IPS-NIHi11 (cell line): ENCODE results near the gene COX10.
"Not testable (repeated sequence)": the region's sequence is repeated elsewhere in the genome, so short reads cannot be mapped to it uniquely, and the experiment has no call there.

ENCODE experiments used
- DNase-seq: peaks from one replicate; pipeline ENCODE4 v3.0.0; 2012; ENCODE audit warnings: mixed read lengths, low spot score

The COX10 gene

DNA sequence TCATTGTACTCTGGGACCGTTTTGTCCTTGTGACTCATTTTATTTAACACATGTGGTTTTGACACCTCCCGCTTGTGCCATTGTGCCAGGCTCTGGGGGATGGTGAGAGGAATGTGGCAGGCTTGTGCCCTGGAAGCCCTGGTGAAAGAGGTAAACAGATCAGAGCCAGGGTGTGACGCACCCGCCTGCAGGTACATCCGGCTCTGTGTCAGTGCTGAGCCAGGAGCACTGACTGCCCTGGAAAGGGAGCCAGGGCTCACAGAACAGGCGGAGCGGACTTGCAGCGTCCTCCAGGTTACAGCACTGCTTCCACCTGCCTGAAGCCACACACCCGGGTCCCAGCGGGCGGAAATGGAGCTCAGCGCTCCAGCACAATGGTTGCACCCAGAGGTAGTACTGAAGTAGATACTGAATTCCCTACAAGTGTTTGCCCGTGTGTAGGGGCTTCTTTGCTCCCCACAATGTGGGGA, 136.7 kb downstream of the COX10 start:
- no peak for DNase-seq

DNA sequence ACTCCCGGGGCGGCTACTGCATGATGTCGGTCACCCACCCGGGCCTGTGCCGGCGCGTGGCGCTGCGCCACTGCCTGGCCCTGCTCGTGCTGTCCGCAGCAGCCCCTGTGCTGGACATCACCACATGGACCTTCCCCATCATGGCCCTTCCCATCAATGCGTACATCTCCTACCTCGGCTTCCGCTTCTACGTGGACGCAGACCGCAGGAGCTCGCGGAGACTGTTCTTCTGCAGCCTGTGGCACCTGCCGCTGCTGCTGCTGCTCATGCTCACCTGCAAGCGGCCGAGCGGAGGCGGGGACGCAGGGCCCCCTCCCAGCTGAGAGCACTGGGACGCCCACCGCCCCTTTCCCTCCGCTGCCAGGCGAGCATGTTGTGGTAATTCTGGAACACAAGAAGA, 137.6 kb downstream of the COX10 start:
- no peak for DNase-seq

GRCh38 chr17:14207791-14208190, 138.5 kb downstream of the COX10 start:
- DNase-seq: no peak

DNA sequence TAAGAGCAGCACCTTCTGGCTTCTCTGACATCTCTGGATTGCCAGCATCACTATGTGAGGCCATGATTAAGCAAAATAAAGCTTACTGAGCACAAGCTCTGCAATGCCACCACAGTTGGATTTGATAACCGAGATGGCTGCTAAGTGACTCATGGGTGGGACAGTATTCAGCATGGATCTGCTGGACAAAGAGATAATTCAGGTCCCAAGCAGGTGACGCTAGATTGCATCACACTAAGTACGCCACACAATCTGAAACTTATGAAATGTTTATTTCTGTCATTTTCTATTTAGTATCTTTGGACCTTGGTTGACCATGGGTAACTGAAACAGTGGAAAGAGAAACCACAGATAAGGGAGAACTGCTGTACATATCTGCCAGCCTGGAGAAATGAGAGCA, 139.9 kb downstream of the COX10 start:
- DNase-seq: no peak

- no peak for DNase-seq
Measured at GRCh38 chr17:14211246-14211645, 141.9 kb downstream of the COX10 start.

- DNase-seq: peak; percentile 47
Measured at GRCh38 chr17:14211801-14212200, 142.5 kb downstream of the COX10 start.

- no peak for DNase-seq
Measured at GRCh38 chr17:14212401-14212800, 143.1 kb downstream of the COX10 start.

DNA sequence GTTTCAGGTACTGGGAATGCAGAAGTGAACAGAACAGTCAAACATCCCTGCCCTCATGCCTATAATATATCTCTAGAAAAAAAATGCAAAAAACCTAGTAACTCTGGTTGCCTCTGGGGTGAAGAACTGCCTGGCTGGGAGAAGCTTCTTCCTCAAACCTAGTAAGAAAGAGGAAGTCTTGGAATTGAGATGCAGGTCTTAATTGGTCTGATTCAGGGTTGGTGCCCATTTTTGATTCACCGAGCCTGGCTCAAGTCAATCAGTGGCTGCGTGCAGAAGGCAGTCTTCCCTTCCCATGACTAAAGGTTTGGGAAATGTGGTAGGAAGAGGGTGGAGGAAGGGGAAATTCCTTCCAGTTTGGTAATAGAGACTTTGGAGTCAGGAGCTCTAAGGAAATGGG, 145.0 kb downstream of the COX10 start:
- DNase-seq: no peak

GRCh38 chr17:14222611-14223010, 153.3 kb downstream of the COX10 start:
- DNase-seq: no peak

DNA sequence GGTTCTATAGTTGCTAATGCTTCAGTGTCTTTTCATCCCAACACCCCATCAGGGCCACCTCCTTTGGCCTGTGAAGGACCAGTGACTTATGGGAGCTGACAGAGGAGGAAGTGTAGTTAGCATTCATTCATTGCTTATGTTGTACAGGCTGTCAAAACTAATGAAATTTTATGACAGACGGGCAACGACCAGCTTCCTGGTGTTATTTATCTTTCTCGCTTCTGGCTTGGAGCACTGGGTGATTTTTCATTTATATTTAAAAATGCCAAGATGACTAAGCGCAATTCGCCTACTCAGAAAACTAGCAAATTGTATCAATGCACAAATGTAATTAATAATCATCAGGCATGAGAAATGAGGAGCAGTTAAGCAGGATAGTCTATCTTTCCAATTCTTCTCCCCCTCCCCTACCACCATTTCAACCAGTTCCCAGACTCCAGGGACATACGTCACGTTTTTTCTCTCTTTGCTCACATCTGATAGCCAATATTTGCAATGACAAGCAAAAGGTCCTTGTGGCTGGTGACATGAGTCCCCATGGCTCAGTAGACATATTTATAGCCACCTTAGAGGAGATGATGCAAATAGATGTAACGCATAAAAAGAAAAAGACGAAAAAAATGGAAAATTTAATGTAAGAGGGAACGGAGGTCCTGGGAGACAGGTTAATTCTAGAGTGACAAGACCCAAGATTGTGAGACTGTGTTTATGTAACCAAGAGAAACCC, 156.1 kb downstream of the COX10 start:
- DNase-seq: no peak

DNA sequence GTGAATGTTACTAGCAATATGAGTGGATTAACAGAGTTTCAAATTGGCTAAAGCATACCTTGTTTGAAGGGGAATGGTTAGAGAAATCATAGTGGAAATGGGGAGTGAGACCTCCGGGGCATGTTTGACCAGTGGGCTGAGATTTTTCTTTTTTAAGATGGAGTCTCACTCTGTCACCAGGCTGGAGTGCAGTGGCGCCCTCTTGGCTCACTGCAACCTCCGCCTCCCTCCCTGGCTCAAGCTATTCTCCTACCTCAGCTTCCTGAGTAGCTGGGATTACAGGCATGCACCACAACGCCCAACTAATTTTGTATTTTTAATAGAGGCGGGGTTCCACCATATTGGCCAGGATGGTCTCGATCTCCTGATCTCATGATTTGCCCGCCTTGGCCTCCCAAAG, 157.7 kb downstream of the COX10 start:
- DNase-seq: no peak

GRCh38 chr17:14228903-14229302, 159.6 kb downstream of the COX10 start:
- no peak for DNase-seq

GRCh38 chr17:14231187-14231586, 161.9 kb downstream of the COX10 start:
- not testable (repeated sequence) for DNase-seq

DNA sequence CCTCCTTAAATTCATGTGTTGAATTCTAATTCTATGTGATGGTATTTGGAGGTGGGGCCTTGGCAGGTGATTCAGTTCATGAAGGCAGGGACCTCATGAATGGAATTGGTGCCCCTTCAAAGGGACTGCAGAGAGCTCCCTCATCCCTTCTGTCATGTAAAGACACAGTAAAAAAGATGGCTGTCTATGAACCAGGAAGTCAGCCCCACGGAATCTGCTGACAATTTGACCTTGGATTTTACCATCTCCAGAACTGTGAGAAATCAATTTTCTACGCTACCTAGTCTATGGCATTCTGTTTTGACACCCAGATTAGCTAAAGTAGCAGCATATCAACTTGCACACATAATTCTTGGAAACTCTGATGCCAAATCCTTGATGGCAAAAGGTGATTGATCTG, 165.7 kb downstream of the COX10 start:
- not testable (repeated sequence) for DNase-seq

GRCh38 chr17:14236032-14236431, 166.7 kb downstream of the COX10 start:
- not testable (repeated sequence) for DNase-seq

GRCh38 chr17:14236762-14237161, 167.5 kb downstream of the COX10 start, which contains the start of gene CDRT15:
Gene CDRT15 (minus strand): TSS chr17:14236862. CDS start chr17:14236833, 29 bp downstream.
- DNase-seq: not testable (repeated sequence)

DNA sequence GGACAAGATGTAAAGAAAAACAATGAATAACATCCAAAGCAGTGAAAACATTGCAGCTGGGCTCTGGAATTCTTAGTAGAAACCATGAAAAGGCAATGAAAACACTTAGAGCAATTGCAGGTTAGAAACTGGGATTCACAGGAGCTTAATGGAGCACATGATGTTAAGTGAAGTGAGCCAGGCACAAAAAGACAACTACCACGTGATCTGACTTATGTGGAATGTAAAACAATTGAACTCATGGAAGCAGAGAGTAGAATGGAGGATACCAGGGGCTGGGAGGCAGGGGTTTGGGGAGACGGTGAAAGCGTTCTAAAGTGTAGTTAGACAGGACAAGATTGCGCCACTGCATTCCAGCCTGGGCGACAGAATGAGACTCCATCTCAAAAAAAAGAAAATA, 170.0 kb downstream of the COX10 start:
- not testable (repeated sequence) for DNase-seq

GRCh38 chr17:14245002-14245401, 175.7 kb downstream of the COX10 start:
- peak; percentile 32 for DNase-seq

DNA sequence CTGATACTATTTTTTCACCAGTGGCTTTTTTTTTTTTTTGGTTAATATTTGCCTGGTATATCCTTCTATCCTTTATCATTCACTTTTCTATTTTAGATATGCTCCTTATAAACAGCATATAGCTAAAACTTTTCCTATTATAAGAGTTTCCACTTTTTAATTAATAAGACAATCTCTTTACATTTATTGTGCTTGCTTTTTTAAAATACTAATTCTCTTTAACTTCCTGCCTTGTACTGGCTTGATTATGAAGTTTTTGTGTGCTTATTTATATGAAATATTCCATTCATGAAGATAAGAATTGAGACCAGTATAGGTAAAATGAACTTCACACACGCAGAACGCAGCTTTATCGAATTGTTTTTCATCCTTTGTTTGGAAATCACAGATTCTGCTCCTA, 176.3 kb downstream of the COX10 start:
- DNase-seq: no peak
